Breast epithelium (tissue), 3 donors: ENCODE measurements around the gene F10.

Experiments used
- POLR2A ChIP-seq: fragments of 450-650 bp; IDR thresholded peaks from one replicate; pipeline ENCODE4 v1.6.1; 2016; ENCODE audit warnings: antibody characterized with exemption, mild to moderate bottlenecking, moderate library complexity
- TF ChIP-seq, protein P1 (sequence below), 3 donors: fragments of 450-650 bp; IDR thresholded peaks; one replicate each; pipeline ENCODE4 v1.5.1; 2016 to 2017; ENCODE audit warnings: antibody characterized with exemption in 3 of 3, mild to moderate bottlenecking in 3 of 3, moderate library complexity in 3 of 3

GRCh38 chr13:113148940-113149503, 26.4 kb downstream of the F10 start:
- TF ChIP-seq, protein P1, sequence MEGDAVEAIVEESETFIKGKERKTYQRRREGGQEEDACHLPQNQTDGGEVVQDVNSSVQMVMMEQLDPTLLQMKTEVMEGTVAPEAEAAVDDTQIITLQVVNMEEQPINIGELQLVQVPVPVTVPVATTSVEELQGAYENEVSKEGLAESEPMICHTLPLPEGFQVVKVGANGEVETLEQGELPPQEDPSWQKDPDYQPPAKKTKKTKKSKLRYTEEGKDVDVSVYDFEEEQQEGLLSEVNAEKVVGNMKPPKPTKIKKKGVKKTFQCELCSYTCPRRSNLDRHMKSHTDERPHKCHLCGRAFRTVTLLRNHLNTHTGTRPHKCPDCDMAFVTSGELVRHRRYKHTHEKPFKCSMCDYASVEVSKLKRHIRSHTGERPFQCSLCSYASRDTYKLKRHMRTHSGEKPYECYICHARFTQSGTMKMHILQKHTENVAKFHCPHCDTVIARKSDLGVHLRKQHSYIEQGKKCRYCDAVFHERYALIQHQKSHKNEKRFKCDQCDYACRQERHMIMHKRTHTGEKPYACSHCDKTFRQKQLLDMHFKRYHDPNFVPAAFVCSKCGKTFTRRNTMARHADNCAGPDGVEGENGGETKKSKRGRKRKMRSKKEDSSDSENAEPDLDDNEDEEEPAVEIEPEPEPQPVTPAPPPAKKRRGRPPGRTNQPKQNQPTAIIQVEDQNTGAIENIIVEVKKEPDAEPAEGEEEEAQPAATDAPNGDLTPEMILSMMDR (IDR thresholded peaks at IDR 0.05) = no peak
- no peak for TF ChIP-seq POLR2A
